Cardiac fibroblast (primary cell): ENCODE measurements around the gene PLCE1.

ENCODE experiments used
- DNase-seq, 2 donors: peaks; one replicate each; pipeline versions ENCODE4 v3.0.0 to v3.0.0-alpha.2; 2010; ENCODE audit warnings: low read depth in 2 of 2
- H3K4me3 ChIP-seq, 2 donors: replicated peaks in 1 of 2; 1 replicate in 1 of 2; 2 replicates in 1 of 2; pipeline ENCODE4 v1.5.1; 2011; ENCODE audit warnings: low read depth in 2 of 2, low read length in 2 of 2, mild to moderate bottlenecking in 2 of 2, moderate library complexity in 1 of 2
- CTCF ChIP-seq: IDR thresholded peaks from one replicate; pipeline ENCODE4 v1.5.1; 2011; ENCODE audit warnings: low read depth, mild to moderate bottlenecking, low read length, inconsistent platforms

PLCE1 gene

GRCh38 chr10:94025806-94026205, 32.1 kb downstream of the PLCE1 start:
- DNase-seq = no peak
- no peak overlapping the region for H3K4me3 ChIP-seq

GRCh38 chr10:94027197-94027596, 33.5 kb downstream of the PLCE1 start:
- TF ChIP-seq CTCF = no peak
- H3K4me3 ChIP-seq = no peak overlapping the region
- DNase-seq = peak in 1 of 2 donors; percentile 8

More at GRCh38 chr10:94025806-94026205, 32.1 kb downstream of the PLCE1 start:
- TF ChIP-seq CTCF = no peak

- TF ChIP-seq CTCF = no peak
- DNase-seq = no peak
- no peak overlapping the region for H3K4me3 ChIP-seq
Observed at GRCh38 chr10:94029955-94030354, 36.2 kb downstream of the PLCE1 start.

GRCh38 chr10:94035982-94036765, 42.4 kb downstream of the PLCE1 start:
- DNase-seq = no peak
- H3K4me3 ChIP-seq = no peak overlapping the region
- no peak for TF ChIP-seq CTCF

GRCh38 chr10:94036766-94037033, 43.0 kb downstream of the PLCE1 start:
- peak in 1 of 2 donors; percentile 6 for DNase-seq
- no peak for TF ChIP-seq CTCF
- H3K4me3 ChIP-seq = no peak overlapping the region

GRCh38 chr10:94037286-94037685, 43.6 kb downstream of the PLCE1 start:
- no peak overlapping the region for H3K4me3 ChIP-seq
- DNase-seq = no peak
- TF ChIP-seq CTCF = no peak

- DNase-seq = peak; percentile 9 to 33
- TF ChIP-seq CTCF = no peak
- H3K4me3 ChIP-seq = no peak overlapping the region
Observed at GRCh38 chr10:94038024-94038423, 44.3 kb downstream of the PLCE1 start.
